HG03432 (cell line): ENCODE data around the gene TLE1.
"Not testable (repeated sequence)": the region's sequence is repeated elsewhere in the genome, so short reads cannot be mapped to it uniquely, and the experiment has no call there.

Experiments
- ATAC-seq: cut with Tn5 transposase; IDR thresholded peaks from one replicate; pipeline ENCODE4 v1.9.1; 2021; ENCODE audit warnings: mild to moderate bottlenecking, moderate library complexity; ENCODE audit not compliant: unreplicated experiment

The TLE1 gene

GRCh38 chr9:81653240-81653639, 36.1 kb downstream of the TLE1 start:
- no peak for ATAC-seq

- no peak for ATAC-seq
Observed at GRCh38 chr9:81652058-81652687, 37.2 kb downstream of the TLE1 start.

- ATAC-seq: no peak
Observed at GRCh38 chr9:81650586-81651515, 38.5 kb downstream of the TLE1 start.

- ATAC-seq: no peak
Observed at GRCh38 chr9:81649475-81650240, 39.7 kb downstream of the TLE1 start.

GRCh38 chr9:81648891-81649290, 40.5 kb downstream of the TLE1 start:
- no peak for ATAC-seq

- no peak for ATAC-seq
Observed at GRCh38 chr9:81646337-81646736, 43.0 kb downstream of the TLE1 start.

GRCh38 chr9:81644513-81644912, 44.8 kb downstream of the TLE1 start:
- ATAC-seq: not testable (repeated sequence)

GRCh38 chr9:81637276-81637675, 52.1 kb downstream of the TLE1 start:
- no peak for ATAC-seq

GRCh38 chr9:81636255-81636599, 53.1 kb downstream of the TLE1 start:
- ATAC-seq: no peak

- no peak for ATAC-seq
Observed at GRCh38 chr9:81635521-81636254, 53.7 kb downstream of the TLE1 start.

- no peak for ATAC-seq
Observed at GRCh38 chr9:81634915-81635516, 54.3 kb downstream of the TLE1 start.

- ATAC-seq: no peak
Observed at GRCh38 chr9:81633952-81634854, 55.1 kb downstream of the TLE1 start.

- ATAC-seq: no peak
Observed at GRCh38 chr9:81632599-81632998, 56.7 kb downstream of the TLE1 start.

- no peak for ATAC-seq
Observed at GRCh38 chr9:81631218-81631745, 58.1 kb downstream of the TLE1 start.

- ATAC-seq: no peak
Observed at GRCh38 chr9:81629440-81629839, 59.9 kb downstream of the TLE1 start.

- no peak for ATAC-seq
Observed at GRCh38 chr9:81628897-81629296, 60.5 kb downstream of the TLE1 start.

- no peak for ATAC-seq
Observed at GRCh38 chr9:81627481-81627880, 61.9 kb downstream of the TLE1 start.

- no peak for ATAC-seq
Observed at GRCh38 chr9:81626511-81626910, 62.8 kb downstream of the TLE1 start.

- no peak for ATAC-seq
Observed at GRCh38 chr9:81625969-81626368, 63.4 kb downstream of the TLE1 start.
